Subcutaneous adipose tissue (tissue), 4 donors: ENCODE results near the gene UBE2K. TPM values are rescaled to one million over a fixed set of nuclear protein-coding genes. Genes with fewer than 3 reads are reported as not detected.

Experiments used
- small RNA-seq: library from RNA; depleted of rRNA; stranded (forward); fragments of <200 nt; gene quantifications from one replicate; pipeline ENCODE3, GENCODE V24; 2016
- total RNA-seq, 4 donors: library from RNA; depleted of rRNA; stranded (reverse); fragments of >200 nt; gene quantifications; one replicate each; pipeline ENCODE4 v1.1.0, GENCODE V29; 2016
- TF ChIP-seq, protein P1 (sequence below): fragments of 450-650 bp; IDR thresholded peaks from one replicate; pipeline ENCODE4 v1.5.1; 2016; ENCODE audit warnings: low read depth, mild to moderate bottlenecking, control low read depth, antibody characterized with exemption, moderate library complexity

Gene UBE2K
- total RNA-seq, 4 donors from 2014 or later: 25.8 to 44.3 (median 30.3) TPM

DNA sequence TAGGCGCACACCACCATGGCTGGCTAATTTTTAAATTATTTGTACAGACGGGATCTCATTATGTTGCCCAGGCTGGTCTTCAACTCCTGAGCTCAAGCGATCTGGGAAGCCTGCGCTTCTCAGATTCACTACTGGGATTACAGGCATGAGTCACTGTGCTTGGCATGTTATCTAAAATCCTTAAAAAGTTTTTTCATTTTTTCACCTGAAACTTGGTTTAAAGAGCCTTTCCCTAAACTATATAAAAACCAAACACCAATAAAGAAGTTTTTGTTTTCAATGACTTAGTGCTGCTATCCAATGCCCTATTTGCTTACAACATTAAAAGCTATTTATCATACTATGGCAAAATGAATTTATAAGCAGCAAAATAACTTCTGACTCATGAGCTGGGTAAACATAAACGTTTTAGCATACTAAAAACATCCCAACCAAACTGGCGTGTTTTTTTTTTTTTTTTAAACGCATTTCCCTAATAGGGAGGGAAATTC lies 127.8 kb downstream of the UBE2K start:
- TF ChIP-seq, protein P1, sequence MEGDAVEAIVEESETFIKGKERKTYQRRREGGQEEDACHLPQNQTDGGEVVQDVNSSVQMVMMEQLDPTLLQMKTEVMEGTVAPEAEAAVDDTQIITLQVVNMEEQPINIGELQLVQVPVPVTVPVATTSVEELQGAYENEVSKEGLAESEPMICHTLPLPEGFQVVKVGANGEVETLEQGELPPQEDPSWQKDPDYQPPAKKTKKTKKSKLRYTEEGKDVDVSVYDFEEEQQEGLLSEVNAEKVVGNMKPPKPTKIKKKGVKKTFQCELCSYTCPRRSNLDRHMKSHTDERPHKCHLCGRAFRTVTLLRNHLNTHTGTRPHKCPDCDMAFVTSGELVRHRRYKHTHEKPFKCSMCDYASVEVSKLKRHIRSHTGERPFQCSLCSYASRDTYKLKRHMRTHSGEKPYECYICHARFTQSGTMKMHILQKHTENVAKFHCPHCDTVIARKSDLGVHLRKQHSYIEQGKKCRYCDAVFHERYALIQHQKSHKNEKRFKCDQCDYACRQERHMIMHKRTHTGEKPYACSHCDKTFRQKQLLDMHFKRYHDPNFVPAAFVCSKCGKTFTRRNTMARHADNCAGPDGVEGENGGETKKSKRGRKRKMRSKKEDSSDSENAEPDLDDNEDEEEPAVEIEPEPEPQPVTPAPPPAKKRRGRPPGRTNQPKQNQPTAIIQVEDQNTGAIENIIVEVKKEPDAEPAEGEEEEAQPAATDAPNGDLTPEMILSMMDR: no peak

Small RNA genes within 50 kb of the gene (small RNA-seq; reads per million reads assigned to genes)
- 0.49 reads per million for gene RF00019
- not detected for gene RN7SL558P

Other genes starting within 250 kb of the UBE2K start
- gene RPL9, start 239.2 kb upstream of the UBE2K start, total RNA-seq: 1,000 to 10,000 TPM; 3,478 to 5,831 (median 3,966) TPM
- 10 to 100 TPM; 11.9 to 16.8 (median 14.8) TPM for gene LIAS, start 239.1 kb upstream of the UBE2K start, total RNA-seq
- gene UGDH, start 170.7 kb upstream of the UBE2K start, total RNA-seq: 100 to 1,000 TPM in 2 of 4 donors, 10 to 100 TPM in 2; 37.3 to 122 (median 84.2) TPM
- 10 to 100 TPM; 34.3 to 69.9 (median 54.8) TPM for gene SMIM14, start 59.3 kb upstream of the UBE2K start, total RNA-seq